IMR-90 (cell line): ENCODE measurements around the gene LYVE1.

Source experiments
- BHLHE40 ChIP-seq: fragments of 150-350 bp; IDR thresholded peaks from 2 replicates; pipeline ENCODE4 v1.6.1; 2016; ENCODE audit warnings: mild to moderate bottlenecking, low read depth, low read length
- CEBPB ChIP-seq: IDR thresholded peaks from 2 replicates; pipeline ENCODE4 v1.6.1; 2012; ENCODE audit warnings: low read depth, low read length, improper control_type of control experiment
- CHD1 ChIP-seq: IDR thresholded peaks from 2 replicates; pipeline ENCODE4 v1.6.1; 2012; ENCODE audit warnings: low read depth, low read length, improper control_type of control experiment
- CTCF ChIP-seq: conservative IDR thresholded peaks from 2 replicates; pipeline ENCODE4 v1.5.1; 2012; ENCODE audit warnings: mild to moderate bottlenecking, low read depth, low read length, improper control_type of control experiment
- FOS ChIP-seq: fragments of 150-350 bp; IDR thresholded peaks from 2 replicates; pipeline ENCODE4 v1.6.1; 2016; ENCODE audit warnings: low read depth, low read length
- MAFK ChIP-seq: IDR thresholded peaks from 2 replicates; pipeline ENCODE4 v1.6.1; 2012; ENCODE audit warnings: low read depth, low read length, improper control_type of control experiment
- MAZ ChIP-seq: IDR thresholded peaks from 2 replicates; pipeline ENCODE4 v1.6.1; 2012; ENCODE audit warnings: low read depth, mild to moderate bottlenecking, low read length, improper control_type of control experiment, moderate library complexity, borderline replicate concordance
- MXI1 ChIP-seq: IDR thresholded peaks from 2 replicates; pipeline ENCODE4 v1.6.1; 2012; ENCODE audit warnings: low read depth, mild to moderate bottlenecking, low read length, moderate library complexity, borderline replicate concordance
- POLR2A ChIP-seq: IDR thresholded peaks from 2 replicates; pipeline ENCODE4 v1.6.1; 2012; ENCODE audit warnings: mild to moderate bottlenecking, low read depth, low read length
- RAD21 ChIP-seq: IDR thresholded peaks from 2 replicates; pipeline ENCODE4 v1.6.1; 2012; ENCODE audit warnings: low read length, improper control_type of control experiment
- RFX5 ChIP-seq: IDR thresholded peaks from 2 replicates; pipeline ENCODE4 v1.8.0; 2012; ENCODE audit warnings: low read depth, mild to moderate bottlenecking, low read length, moderate library complexity
- SMC3 ChIP-seq: fragments of 150-350 bp; IDR thresholded peaks from 2 replicates; pipeline ENCODE4 v1.6.1; 2016; ENCODE audit warnings: low read depth, mild to moderate bottlenecking, antibody characterized with exemption, low read length, moderate library complexity
- USF2 ChIP-seq: fragments of 150-350 bp; IDR thresholded peaks from 2 replicates; pipeline ENCODE4 v1.6.1; 2017; ENCODE audit warnings: mild to moderate bottlenecking, antibody characterized with exemption, low read length, low read depth

- TF ChIP-seq CTCF (no peak), USF2 (no peak), MAZ (no peak), POLR2A (no peak), BHLHE40 (no peak), CEBPB (no peak), MXI1 (no peak), RFX5 (no peak), MAFK (no peak), SMC3 (no peak), RAD21 (no peak), FOS (no peak), CHD1 (no peak)
Observed at GRCh38 chr11:10538924-10539323, 29.5 kb downstream of the LYVE1 start.
